ENCODE measurements around the gene ARMH3.

ARMH3 gene

DNA sequence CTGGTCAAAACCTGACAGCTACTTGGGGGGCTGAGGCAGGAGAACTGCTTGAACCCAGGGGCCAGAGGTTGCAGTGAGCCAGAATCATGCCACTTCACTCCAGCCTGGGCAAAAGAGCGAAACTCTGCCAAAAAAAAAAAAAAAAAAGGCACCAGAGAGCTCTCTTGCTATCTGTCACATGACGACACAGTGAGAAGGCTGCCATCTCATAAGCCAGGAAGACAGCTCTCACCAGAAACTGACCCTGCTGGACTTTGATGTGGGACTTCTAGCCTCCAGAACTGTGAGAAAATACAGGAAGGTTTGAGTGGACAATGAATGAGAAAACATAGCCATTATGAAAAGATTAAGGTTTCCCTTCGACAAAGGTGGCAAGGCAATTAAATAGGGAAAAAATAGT lies 161.2 kb downstream of the ARMH3 start:
- no peak overlapping the region for H3K27ac ChIP-seq
- no peak for TF ChIP-seq ZFX (IDR thresholded peaks at IDR 0.05; ENCODE audit: borderline replicate concordance)
- TF ChIP-seq, protein P1, sequence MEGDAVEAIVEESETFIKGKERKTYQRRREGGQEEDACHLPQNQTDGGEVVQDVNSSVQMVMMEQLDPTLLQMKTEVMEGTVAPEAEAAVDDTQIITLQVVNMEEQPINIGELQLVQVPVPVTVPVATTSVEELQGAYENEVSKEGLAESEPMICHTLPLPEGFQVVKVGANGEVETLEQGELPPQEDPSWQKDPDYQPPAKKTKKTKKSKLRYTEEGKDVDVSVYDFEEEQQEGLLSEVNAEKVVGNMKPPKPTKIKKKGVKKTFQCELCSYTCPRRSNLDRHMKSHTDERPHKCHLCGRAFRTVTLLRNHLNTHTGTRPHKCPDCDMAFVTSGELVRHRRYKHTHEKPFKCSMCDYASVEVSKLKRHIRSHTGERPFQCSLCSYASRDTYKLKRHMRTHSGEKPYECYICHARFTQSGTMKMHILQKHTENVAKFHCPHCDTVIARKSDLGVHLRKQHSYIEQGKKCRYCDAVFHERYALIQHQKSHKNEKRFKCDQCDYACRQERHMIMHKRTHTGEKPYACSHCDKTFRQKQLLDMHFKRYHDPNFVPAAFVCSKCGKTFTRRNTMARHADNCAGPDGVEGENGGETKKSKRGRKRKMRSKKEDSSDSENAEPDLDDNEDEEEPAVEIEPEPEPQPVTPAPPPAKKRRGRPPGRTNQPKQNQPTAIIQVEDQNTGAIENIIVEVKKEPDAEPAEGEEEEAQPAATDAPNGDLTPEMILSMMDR (IDR thresholded peaks at IDR 0.05): no peak

DNA sequence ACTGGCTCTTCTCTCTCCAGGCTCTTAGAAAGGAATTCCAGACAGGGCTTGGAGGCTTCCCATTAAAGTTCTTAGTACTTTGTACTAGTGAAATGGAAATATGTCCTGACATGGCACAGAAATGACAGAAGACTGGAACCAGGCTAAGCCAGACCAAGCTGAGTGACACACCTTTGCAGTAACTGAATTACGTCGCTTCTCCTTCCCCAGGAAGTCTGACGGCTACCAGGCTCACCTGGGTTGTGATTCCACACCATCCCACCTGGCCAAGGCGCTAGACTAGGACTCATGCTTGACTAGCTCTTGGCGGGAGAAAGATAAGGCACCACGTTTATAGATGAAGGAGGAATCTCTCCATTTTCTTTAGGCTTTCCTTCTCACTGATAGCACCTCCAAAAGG lies 161.7 kb downstream of the ARMH3 start:
- TF ChIP-seq ZFX (IDR thresholded peaks at IDR 0.05; ENCODE audit: borderline replicate concordance): no peak
- TF ChIP-seq, protein P1 (IDR thresholded peaks at IDR 0.05): no peak
- peak overlapping the region; percentile 40 for H3K27ac ChIP-seq

DNA sequence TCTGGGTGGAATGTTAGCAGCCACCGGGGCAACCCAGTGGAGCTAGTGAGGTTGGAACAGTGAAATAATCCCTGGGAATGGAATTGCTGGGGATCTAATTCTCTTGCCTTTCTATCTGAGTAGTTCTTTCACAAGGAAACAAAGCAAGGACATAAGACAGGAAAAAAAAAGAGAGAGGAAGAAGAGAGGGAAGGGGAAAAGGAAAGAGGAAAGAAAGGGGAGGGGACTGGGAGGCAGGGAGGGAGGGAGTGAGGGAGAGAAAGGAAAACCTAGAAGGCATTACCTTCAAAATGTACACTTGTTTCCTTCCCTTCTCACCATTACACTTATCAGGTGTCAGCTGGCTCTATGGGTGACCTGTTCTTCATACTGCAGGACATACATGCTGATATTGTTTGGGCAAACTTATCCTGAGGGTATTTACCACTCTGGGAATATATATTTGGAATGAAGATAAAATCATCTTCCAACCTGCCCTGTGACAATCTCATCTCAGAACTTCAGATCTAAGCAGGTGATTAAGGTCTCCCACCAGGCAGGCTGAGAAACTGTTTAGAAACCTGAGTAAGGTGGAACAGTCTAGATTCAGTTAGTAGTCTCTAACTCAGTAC lies 162.4 kb downstream of the ARMH3 start:
- TF ChIP-seq, protein P1 (IDR thresholded peaks at IDR 0.05): no peak
- no peak for TF ChIP-seq ZFX (IDR thresholded peaks at IDR 0.05; ENCODE audit: borderline replicate concordance)
- peak overlapping the region; percentile 40 for H3K27ac ChIP-seq

DNA sequence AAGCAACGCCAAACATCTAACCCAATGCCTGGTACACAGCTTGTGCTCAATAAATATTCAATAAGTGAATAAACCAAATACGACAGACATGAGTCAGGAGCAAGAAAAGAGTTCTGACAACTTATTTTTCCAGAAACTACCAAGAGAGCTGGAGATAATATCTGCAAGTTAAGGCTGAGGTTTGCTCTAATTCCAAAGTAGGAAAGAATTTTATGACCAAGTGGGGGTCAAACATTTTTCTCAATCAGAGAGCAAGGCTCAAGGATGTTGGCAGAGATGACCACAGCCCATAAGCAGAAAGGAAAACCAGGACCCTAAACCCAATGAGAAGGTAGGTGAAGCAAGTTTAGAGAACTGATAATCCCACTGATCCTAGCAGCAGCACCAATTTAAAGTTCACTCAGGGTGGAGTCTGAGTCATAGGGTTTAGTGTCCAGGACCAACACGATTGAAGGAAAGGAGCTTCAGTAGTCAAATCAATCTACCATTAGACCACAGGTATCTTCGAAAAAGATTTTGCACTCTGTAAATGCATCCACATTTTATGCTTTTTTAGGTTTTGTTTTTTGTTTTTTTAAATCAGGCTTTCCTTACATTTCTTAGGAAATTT lies 163.1 kb downstream of the ARMH3 start:
- no peak for TF ChIP-seq ZFX (IDR thresholded peaks at IDR 0.05; ENCODE audit: borderline replicate concordance)
- TF ChIP-seq, protein P1 (IDR thresholded peaks at IDR 0.05): no peak

DNA sequence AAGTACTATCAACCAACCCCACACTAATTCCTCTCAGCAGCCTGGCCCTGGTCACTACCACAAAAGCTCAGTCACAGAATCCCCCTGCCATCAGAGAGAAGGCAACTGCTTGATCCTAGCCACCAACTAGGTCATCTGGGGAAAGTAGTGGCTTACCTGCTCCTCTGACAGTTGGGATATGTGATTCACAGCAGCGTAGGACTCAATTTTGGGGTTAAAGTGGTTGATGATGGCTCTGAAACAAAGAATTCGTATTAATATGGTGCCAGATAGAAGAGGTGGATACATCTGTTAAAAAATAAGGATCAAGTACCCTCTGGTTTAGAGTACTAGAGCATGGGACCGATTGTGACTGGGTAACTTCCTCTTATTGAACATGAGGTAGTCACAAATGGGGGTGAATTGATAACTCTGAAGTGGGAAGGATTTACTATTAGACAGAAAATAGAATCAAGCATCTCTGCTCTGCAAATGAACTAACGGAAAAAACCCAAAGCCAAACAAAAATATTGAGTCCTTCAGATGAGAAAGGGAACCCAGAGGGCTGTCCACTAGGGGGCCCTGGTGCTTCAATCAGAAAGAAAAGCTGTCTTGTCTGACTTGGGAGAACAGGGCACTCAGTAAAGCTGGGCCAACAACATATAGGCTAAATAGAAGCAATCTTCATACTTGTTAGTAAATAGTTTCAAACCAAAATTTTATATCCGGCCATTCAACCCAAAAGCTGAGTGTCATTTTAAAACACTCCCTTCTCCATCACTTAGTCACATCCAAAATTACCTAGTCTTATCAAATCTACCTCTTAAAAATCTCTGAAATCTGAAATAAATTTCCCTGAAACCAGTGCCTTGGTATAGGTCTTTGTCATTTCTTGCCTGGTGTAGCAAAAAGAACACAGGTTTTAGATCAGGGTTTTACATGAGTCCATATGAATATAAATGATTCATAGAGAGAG lies 166.4 kb downstream of the ARMH3 start:
- no peak overlapping the region for H3K27ac ChIP-seq
- TF ChIP-seq ZFX (IDR thresholded peaks at IDR 0.05; ENCODE audit: borderline replicate concordance): no peak
- TF ChIP-seq, protein P1 (IDR thresholded peaks at IDR 0.05): peak; percentile 92

More for the DNA sequence above, 163.1 kb downstream of the ARMH3 start:
- no peak overlapping the region for H3K27ac ChIP-seq

DNA sequence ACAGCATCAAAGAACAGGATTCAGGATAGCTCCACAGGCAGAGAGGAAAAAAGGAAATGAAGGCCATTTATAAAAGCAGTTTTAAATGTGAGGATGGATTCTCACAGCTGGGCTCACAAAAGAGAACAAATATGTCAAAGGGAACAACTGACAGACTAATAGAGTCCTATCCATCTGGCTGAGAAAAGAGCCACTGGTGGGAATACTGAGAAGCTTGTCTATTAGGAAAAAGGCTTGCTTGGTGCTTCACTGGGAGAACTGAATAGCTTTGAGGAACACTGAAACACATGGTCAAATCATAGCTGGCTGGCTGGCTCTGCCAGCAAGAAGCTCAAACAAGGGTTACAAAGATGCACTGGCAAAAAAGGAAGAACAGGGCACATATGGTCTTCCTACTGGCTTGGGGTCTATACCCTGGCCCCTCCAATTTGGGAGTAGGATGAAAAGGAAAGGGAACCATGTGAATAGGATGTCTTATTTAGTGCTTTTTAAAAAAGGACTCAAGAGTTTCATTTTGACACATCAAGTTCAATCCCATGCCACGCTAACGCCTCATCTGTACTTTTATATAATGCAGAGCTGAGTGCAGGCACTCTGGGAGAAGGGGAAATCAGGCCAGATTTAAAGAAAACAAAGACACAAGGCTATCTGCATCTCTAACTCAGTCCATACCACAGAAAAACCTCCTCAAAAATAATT lies 167.6 kb downstream of the ARMH3 start:
- no peak for TF ChIP-seq ZFX (IDR thresholded peaks at IDR 0.05; ENCODE audit: borderline replicate concordance)
- TF ChIP-seq, protein P1 (IDR thresholded peaks at IDR 0.05): no peak
- no peak overlapping the region for H3K27ac ChIP-seq

All from 22Rv1 (cell line).